Measurements from ENCODE around the gene SRP9.

DNA sequence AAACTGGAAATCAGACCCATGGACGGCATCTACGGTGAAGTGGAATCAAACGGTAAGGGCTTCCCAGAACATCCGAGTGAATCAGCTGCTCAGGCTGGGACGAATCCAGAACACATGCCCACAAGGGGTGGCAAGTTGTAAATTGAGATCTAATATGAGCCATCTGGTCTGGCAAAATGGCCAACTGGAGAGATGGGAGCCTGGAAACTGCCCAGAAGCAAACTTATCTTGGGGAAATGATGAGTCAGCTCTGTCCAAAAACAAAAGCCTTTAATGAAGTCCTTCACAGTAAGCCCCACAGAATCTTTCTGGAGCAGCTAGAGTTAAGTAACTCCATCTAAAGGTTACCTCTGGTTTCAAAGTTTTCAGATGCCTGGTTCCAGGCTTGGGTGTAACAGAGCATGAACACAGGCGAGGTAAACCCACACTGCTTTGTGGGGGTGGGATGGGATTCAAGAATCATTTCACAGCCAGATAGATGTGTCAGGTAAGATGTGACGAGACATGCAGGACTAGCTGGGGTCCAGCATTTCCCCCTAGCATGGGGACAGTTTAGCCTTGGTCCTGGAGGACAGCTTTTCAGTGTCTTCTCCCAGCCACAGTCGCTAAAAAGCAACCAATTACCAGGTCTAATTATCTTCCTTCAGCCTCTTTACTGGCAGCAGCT, 10.5 kb upstream of the SRP9 start:
- TF ChIP-seq, protein P1, sequence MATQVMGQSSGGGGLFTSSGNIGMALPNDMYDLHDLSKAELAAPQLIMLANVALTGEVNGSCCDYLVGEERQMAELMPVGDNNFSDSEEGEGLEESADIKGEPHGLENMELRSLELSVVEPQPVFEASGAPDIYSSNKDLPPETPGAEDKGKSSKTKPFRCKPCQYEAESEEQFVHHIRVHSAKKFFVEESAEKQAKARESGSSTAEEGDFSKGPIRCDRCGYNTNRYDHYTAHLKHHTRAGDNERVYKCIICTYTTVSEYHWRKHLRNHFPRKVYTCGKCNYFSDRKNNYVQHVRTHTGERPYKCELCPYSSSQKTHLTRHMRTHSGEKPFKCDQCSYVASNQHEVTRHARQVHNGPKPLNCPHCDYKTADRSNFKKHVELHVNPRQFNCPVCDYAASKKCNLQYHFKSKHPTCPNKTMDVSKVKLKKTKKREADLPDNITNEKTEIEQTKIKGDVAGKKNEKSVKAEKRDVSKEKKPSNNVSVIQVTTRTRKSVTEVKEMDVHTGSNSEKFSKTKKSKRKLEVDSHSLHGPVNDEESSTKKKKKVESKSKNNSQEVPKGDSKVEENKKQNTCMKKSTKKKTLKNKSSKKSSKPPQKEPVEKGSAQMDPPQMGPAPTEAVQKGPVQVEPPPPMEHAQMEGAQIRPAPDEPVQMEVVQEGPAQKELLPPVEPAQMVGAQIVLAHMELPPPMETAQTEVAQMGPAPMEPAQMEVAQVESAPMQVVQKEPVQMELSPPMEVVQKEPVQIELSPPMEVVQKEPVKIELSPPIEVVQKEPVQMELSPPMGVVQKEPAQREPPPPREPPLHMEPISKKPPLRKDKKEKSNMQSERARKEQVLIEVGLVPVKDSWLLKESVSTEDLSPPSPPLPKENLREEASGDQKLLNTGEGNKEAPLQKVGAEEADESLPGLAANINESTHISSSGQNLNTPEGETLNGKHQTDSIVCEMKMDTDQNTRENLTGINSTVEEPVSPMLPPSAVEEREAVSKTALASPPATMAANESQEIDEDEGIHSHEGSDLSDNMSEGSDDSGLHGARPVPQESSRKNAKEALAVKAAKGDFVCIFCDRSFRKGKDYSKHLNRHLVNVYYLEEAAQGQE (IDR thresholded peaks at IDR 0.05; ENCODE audit: low read depth, low read length): 0 out of 2 replicates have a peak, but pooled peaks have one; percentile 11
- TF ChIP-seq MXI1 (IDR thresholded peaks at IDR 0.05; ENCODE audit: low read depth, low read length) (no peak), EZH2phosphoT487 (IDR thresholded peaks at IDR 0.05; ENCODE audit: borderline replicate concordance, low read depth) (no peak), RCOR1 (IDR thresholded peaks at IDR 0.05; ENCODE audit: low read length) (peak; percentile 84), EP300 (IDR thresholded peaks at IDR 0.05; ENCODE audit: borderline replicate concordance in 1 of 2, low read depth in 1 of 2, low read length in 1 of 2) (peak; percentile 71 to 93)
- TF ChIP-seq, protein P2, sequence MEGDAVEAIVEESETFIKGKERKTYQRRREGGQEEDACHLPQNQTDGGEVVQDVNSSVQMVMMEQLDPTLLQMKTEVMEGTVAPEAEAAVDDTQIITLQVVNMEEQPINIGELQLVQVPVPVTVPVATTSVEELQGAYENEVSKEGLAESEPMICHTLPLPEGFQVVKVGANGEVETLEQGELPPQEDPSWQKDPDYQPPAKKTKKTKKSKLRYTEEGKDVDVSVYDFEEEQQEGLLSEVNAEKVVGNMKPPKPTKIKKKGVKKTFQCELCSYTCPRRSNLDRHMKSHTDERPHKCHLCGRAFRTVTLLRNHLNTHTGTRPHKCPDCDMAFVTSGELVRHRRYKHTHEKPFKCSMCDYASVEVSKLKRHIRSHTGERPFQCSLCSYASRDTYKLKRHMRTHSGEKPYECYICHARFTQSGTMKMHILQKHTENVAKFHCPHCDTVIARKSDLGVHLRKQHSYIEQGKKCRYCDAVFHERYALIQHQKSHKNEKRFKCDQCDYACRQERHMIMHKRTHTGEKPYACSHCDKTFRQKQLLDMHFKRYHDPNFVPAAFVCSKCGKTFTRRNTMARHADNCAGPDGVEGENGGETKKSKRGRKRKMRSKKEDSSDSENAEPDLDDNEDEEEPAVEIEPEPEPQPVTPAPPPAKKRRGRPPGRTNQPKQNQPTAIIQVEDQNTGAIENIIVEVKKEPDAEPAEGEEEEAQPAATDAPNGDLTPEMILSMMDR (IDR thresholded peaks at IDR 0.05): no peak
- TF ChIP-seq, protein P3, sequence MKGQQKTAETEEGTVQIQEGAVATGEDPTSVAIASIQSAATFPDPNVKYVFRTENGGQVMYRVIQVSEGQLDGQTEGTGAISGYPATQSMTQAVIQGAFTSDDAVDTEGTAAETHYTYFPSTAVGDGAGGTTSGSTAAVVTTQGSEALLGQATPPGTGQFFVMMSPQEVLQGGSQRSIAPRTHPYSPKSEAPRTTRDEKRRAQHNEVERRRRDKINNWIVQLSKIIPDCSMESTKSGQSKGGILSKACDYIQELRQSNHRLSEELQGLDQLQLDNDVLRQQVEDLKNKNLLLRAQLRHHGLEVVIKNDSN (IDR thresholded peaks at IDR 0.05; ENCODE audit: borderline replicate concordance, low read depth): peak; percentile 59
- TF ChIP-seq, protein P4, sequence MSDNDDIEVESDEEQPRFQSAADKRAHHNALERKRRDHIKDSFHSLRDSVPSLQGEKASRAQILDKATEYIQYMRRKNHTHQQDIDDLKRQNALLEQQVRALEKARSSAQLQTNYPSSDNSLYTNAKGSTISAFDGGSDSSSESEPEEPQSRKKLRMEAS (IDR thresholded peaks at IDR 0.05; ENCODE audit: low read depth): peak; percentile 85

Measured in SK-N-SH (cell line).